ENCODE data around the gene GAPDHS. TPM values are rescaled to one million over a fixed set of nuclear protein-coding genes. Genes with fewer than 3 reads are reported as not detected.

GAPDHS gene
- polyA plus RNA-seq, 1 of the 3 experiments (the other 2 are of a cell fraction) = not detected

- 55% methylated on average over 4 of the region's 14 CpGs for WGBS (ENCODE audit: low lambda C conversion rate)
- H3K4me3 ChIP-seq (ENCODE audit: low read depth in 2 of 2, low read length in 1 of 2) = no peak overlapping the region
- H4K20me1 ChIP-seq (ENCODE audit: insufficient read depth) = peaks cover 5% of the 10 kb centered on the region; the same call in 1 of the 2 replicates
- H3K27me3 ChIP-seq (ENCODE audit: insufficient read depth) = peaks cover 3% of the 10 kb centered on the region
- H3K4me2 ChIP-seq = no peak overlapping the region
- DNase-seq = no peak
- TF ChIP-seq, protein P1, sequence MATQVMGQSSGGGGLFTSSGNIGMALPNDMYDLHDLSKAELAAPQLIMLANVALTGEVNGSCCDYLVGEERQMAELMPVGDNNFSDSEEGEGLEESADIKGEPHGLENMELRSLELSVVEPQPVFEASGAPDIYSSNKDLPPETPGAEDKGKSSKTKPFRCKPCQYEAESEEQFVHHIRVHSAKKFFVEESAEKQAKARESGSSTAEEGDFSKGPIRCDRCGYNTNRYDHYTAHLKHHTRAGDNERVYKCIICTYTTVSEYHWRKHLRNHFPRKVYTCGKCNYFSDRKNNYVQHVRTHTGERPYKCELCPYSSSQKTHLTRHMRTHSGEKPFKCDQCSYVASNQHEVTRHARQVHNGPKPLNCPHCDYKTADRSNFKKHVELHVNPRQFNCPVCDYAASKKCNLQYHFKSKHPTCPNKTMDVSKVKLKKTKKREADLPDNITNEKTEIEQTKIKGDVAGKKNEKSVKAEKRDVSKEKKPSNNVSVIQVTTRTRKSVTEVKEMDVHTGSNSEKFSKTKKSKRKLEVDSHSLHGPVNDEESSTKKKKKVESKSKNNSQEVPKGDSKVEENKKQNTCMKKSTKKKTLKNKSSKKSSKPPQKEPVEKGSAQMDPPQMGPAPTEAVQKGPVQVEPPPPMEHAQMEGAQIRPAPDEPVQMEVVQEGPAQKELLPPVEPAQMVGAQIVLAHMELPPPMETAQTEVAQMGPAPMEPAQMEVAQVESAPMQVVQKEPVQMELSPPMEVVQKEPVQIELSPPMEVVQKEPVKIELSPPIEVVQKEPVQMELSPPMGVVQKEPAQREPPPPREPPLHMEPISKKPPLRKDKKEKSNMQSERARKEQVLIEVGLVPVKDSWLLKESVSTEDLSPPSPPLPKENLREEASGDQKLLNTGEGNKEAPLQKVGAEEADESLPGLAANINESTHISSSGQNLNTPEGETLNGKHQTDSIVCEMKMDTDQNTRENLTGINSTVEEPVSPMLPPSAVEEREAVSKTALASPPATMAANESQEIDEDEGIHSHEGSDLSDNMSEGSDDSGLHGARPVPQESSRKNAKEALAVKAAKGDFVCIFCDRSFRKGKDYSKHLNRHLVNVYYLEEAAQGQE (IDR thresholded peaks at IDR 0.05; ENCODE audit: low read depth, low read length) = no peak
- TF ChIP-seq FOXJ3 (CRISPR knock-in tag; IDR thresholded peaks at IDR 0.05) (no peak), TEAD4 (IDR thresholded peaks at IDR 0.05; ENCODE audit: borderline replicate concordance, insufficient read depth) (no peak), CHD2 (IDR thresholded peaks at IDR 0.05; ENCODE audit: low read length, partially characterized antibody) (no peak), TAF1 (IDR thresholded peaks at IDR 0.05; ENCODE audit: borderline replicate concordance, low read depth, low read length) (no peak), ELF1 (IDR thresholded peaks at IDR 0.05) (no peak), YY1 (IDR thresholded peaks at IDR 0.05; ENCODE audit: low read depth) (no peak), MEF2A (IDR thresholded peaks at IDR 0.05; ENCODE audit: borderline replicate concordance, low read depth) (no peak), TCF12 (IDR thresholded peaks at IDR 0.05) (no peak), USF2 (IDR thresholded peaks at IDR 0.05; ENCODE audit: borderline replicate concordance, low read depth, low read length) (no peak), SIN3A (IDR thresholded peaks at IDR 0.05; ENCODE audit: borderline replicate concordance, low read depth, low read length) (no peak), PBX3 (IDR thresholded peaks at IDR 0.05) (no peak), NRF1 (IDR thresholded peaks at IDR 0.05; ENCODE audit: low read depth, low read length) (no peak), EP300 (IDR thresholded peaks at IDR 0.05; ENCODE audit: borderline replicate concordance in 1 of 2, low read depth in 1 of 2, low read length in 1 of 2) (no peak), GATA2 (CRISPR knock-in tag; IDR thresholded peaks at IDR 0.05) (no peak), RAD21 (IDR thresholded peaks at IDR 0.05; ENCODE audit: low read length) (no peak), CTCF (IDR thresholded peaks at IDR 0.05) (no peak), EZH2phosphoT487 (IDR thresholded peaks at IDR 0.05; ENCODE audit: borderline replicate concordance, low read depth) (no peak)
- TF ChIP-seq, protein P2, sequence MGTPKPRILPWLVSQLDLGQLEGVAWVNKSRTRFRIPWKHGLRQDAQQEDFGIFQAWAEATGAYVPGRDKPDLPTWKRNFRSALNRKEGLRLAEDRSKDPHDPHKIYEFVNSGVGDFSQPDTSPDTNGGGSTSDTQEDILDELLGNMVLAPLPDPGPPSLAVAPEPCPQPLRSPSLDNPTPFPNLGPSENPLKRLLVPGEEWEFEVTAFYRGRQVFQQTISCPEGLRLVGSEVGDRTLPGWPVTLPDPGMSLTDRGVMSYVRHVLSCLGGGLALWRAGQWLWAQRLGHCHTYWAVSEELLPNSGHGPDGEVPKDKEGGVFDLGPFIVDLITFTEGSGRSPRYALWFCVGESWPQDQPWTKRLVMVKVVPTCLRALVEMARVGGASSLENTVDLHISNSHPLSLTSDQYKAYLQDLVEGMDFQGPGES (IDR thresholded peaks at IDR 0.05; ENCODE audit: low read depth, low read length) = no peak
- H3K9ac ChIP-seq = no peak overlapping the region
- no peak overlapping the region for H3K27ac ChIP-seq (ENCODE audit: low read depth in 2 of 2, low read length in 1 of 2)
- H3K9me3 ChIP-seq = no peaks in the 10 kb centered on the region
- no peaks in the 10 kb centered on the region for H3K36me3 ChIP-seq (replicated peaks in 1 of 2; ENCODE audit: control insufficient read depth in 1 of 2, insufficient read depth in 2 of 2, low read length in 1 of 2)
- POLR2A ChIA-PET = no interaction called here
- H3K9me2 ChIP-seq = no peaks in the 10 kb centered on the region
- CTCF ChIA-PET = no interaction called here
- H3K79me2 ChIP-seq (ENCODE audit: insufficient read depth) = no peaks in the 10 kb centered on the region
- H3K4me1 ChIP-seq (ENCODE audit: control insufficient read depth in 1 of 2, insufficient read depth in 2 of 2, low read depth in 1 of 2, low read length in 1 of 2) = peaks cover 0 to 8% of the 10 kb centered on the region in 2 experiments; a peak in 1 of 4 replicates
- H3F3A ChIP-seq (replicated peaks; ENCODE audit: insufficient read depth) = no peaks in the 10 kb centered on the region
- H2AFZ ChIP-seq (ENCODE audit: low read depth) = no peak overlapping the region
Observed at GRCh38 chr19:35553385-35554000, 20.2 kb downstream of the GAPDHS start.
